NCI-H1694 (cell line): ENCODE results near the gene IGIP.
"Not testable (repeated sequence)": the region's sequence is repeated elsewhere in the genome, so short reads cannot be mapped to it uniquely, and the experiment has no call there.

ENCODE experiments used
- DNase-seq: peaks from one replicate; lab custom pipeline; 2025; lab: John Stamatoyannopoulos, UW

IGIP gene

GRCh38 chr5:140141241-140141640, 15.5 kb downstream of the IGIP start:
- DNase-seq: no peak

DNA sequence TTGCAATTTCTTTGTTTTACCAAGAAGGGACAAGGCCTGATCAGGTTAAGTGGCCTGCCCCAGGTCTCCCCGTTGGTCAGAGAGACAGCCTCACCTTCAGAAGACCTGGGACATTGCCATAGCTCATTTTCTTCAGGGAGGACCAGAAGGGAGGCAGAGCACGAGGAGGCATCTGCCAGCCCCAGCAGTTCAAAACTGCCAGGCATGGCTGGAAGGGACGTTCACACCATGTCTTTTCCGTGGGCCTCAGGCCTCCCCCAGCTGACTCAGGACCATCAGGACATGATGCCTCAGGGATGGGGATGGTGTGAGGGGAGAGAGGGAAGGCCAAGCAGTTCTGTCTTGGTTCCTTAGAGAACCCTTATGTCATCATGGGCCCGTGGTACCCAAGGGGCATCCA, 16.5 kb downstream of the IGIP start:
- DNase-seq: no peak

DNA sequence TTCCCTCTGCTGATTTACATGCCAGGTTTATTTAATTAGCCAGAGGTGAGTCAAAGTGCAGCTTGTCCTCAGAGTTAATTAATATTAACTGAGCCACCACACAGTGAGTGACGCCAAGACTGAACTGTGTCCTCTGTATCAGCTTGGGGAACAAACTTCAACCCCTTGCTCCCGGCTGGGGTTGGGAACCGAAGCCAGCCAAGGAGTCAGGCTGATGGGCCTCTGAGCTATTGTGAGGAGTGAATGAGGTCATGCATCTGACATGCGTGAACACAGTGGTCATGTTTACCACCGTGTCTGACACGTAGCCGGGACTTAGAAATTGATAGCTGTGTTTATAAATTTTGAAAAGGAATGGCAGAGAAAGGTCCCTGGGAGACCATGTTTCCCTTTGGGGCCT, 17.1 kb downstream of the IGIP start:
- DNase-seq: no peak

- no peak for DNase-seq
Observed at GRCh38 chr5:140143521-140144258, 18.0 kb downstream of the IGIP start.

DNA sequence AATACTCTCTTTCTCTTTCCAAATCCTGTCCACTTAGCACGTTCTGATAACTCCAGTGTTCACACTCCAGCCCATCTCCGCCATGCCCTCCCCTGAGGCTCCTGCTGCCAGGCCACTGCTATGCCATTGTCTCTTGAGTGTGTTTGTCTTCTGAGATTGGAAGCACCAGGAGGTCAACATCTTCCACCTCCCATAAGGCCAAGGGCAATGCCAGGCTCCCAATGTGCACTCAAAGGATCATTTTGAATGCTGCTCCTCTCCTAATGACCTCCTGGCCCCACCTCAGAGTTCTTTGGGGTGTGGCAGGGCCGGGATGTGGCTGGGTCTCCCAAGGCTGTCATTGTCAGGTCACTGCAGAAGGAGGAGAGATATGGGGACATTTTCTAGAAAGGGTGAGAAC, 19.5 kb downstream of the IGIP start:
- DNase-seq: no peak

- DNase-seq: no peak
Observed at GRCh38 chr5:140145818-140146522, 20.2 kb downstream of the IGIP start.

DNA sequence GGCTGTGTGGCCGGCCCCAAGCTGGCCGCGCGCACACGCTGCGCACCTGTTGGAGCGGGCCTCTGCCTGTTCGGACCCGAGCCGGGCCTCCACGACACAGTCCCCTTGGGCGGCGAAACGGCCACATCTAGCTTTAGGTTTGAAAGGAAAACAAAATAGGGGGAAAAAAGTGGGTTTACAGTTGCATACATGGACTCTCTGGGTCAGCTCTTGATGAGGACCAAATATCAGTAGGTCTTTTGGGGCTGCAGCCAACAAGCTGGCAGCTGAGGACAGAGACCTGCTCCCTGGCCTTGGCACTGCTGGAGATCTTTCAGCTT, 20.7 kb downstream of the IGIP start:
- DNase-seq: no peak

DNA sequence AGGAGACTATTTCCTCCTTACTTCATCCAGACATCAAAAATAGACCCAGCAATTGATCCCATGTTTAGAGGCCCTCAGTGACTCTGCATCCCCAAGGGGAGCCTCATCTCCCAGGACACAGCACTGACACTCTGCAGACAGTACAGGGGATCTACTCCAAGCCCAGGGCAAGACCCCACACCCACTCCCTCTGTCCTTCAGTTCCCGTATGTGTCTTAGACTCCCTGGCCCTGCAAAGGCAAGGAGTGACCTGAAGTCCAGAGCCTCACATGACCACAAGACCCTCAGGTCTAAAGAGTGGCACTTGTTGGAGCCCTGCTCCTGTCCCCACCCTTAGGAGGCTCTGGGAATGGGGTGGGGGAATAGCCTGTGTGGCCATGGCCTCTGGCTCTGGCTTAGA, 21.7 kb downstream of the IGIP start:
- no peak for DNase-seq

- no peak for DNase-seq
Observed at GRCh38 chr5:140148508-140148907, 22.8 kb downstream of the IGIP start.

- no peak for DNase-seq
Observed at GRCh38 chr5:140150201-140150600, 24.5 kb downstream of the IGIP start.

- no peak for DNase-seq
Observed at GRCh38 chr5:140151144-140152021, 25.6 kb downstream of the IGIP start.

DNA sequence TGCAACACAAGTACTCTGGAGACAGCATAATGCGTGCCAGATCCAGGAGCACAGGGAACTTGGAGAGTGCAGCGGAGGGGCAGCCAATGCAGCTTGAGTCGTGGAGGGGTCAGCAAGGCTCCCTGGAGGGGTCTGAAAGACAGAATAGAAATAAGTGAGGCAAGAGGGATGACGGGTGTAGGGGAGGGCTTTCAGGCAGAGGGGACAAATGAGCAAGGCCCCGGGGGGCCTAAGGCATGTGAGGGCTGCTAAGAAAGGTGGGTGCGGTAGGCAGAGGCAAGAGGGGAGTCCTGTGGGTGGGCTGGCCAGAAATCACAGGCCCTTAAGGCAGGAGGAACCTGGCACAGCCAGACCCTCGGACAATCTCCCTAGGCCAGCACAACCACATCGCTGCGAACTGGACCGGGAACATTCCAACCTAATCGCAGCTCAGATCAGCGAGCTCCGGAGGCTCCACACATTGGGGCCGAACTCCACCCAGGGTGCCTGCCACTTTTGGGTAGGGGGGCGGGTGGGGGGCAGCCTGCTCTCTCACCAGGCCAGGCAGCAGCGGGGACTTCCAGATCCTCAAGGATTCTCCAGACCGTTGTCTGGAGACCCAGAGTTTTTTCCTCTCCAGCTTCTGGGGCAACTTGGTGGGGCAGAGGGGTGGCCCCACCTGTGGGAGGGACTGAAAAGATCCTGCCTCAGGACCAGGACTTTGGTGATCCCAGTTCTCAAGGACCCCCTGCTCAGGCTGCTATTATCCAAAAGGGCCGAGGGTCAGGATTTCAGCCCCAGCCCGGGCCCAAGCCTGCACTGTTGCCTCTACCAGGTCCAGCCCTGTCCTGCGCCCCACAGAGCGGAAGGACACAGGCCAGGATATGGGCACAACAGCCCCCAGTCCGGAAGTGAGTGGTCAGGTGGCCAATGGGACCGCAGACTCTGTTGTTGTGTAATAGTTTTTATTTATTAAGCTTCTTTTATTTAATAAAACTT, 26.6 kb downstream of the IGIP start:
- no peak for DNase-seq

DNA sequence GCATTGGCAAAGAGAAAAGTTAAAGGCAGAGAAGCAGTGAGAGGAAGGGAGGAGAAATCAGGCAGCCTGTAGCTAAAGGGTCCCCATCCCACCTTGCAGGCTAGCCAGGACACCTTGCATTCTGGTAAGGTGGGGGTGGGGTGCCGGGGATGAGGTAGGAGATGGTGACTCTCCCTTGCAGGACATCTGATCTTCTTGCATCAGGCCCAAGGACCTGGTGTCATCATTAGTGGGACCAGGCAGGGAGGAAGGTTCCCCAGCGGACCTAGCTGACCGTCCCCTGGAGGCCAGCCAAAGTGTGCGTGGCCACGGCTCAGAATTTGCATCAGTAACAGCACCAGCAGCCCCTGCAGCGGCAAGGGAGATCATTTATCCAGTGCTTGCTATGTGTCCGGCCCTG, 27.5 kb downstream of the IGIP start:
- no peak for DNase-seq

DNA sequence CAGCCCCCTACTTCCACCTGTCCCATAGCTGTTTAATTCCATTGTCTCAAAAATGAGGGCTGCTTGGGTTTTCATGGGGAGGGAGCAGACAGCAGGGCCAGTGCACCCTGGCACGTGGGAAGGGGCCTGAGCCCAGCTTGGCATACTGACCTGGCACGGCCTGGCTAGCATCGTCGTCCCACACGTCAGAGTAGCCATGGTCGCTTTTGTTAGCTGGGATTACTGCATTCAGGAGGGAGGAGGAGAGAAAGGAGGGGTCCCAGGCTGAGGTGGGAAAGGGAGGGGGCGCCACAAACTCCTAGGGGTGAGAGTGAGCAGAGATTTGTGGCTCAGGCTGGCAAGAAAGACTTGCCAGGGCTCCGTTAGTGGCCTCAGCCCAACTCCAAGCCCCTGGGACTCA, 28.2 kb downstream of the IGIP start:
- no peak for DNase-seq

DNA sequence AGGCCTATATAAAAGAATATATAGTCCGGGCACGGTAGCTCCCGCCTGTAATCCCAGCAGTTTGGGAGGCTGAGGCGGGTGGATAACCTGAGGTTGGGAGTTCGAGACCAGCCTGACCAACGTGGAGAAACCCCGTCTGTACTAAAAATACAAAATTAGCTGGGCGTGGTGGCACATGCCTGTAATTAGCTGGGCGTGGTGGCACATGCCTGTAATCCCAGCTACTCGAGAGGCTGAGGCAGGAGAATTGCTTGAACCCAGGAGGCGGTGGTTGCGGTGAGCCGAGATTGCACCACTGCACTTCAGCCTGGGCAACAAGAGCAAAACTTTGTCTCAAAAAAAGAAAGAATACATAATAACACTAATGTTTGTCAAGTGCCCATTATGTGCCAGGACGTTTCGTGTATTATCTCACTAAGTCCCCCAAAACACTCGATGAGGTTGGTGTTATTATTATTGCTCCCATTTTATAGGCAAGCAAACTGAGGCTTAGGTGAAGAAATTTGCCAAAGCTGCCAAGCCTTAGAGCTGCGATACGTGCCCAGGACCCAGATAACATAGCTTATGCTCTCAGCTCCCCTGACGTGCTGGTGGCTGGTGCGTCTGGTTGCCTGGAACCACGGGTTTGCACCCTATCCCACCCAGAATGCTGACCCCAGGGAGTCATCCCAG, 29.1 kb downstream of the IGIP start:
- DNase-seq: not testable (repeated sequence)

- DNase-seq: peak; percentile 65
Observed at GRCh38 chr5:140157032-140157781, 31.5 kb downstream of the IGIP start.

GRCh38 chr5:140159014-140159927, 33.5 kb downstream of the IGIP start:
- DNase-seq: no peak

- DNase-seq: no peak
Observed at GRCh38 chr5:140162275-140162674, 36.5 kb downstream of the IGIP start.

GRCh38 chr5:140162781-140163180, 37.0 kb downstream of the IGIP start:
- DNase-seq: no peak
